HCT116 (cell line): ENCODE data around the gene ADCY2. TPM values are rescaled to one million over a fixed set of nuclear protein-coding genes. Genes with fewer than 3 reads are reported as not detected.

Source experiments
- ATAC-seq: fragments of 200-7000 bp; cut with Tn5 transposase; 2 replicates; pipeline ENCODE4 v1.9.1; 2020; ENCODE audit warnings: mild to moderate bottlenecking, moderate library complexity
- BruUV-seq: library from RNA; stranded (reverse); fragments of 400-500 nt; replicated peaks from 2 replicates; lab custom pipeline; 2021; lab: Mats Ljungman, UMichigan
- CTCF ChIA-PET: fragments of 300-600 bp; sonication (Branson Sonifier 250); formaldehyde crosslinking; loops from one replicate; lab custom pipeline; 2021; ENCODE audit warnings: antibody characterized with exemption; lab: Charles Lee
- POLR2A ChIA-PET: fragments of 300-600, 350-600 bp; sonication (Branson Sonifier 250); formaldehyde crosslinking; loops from one replicate; lab custom pipeline; 2021; ENCODE audit warnings: antibody characterized with exemption; lab: Charles Lee
- RAD21 ChIA-PET, 2 experiments: fragments of 300-600 bp; sonication (Branson Sonifier 250); formaldehyde crosslinking; loops; one replicate each; lab custom pipeline; 2023; ENCODE audit warnings: low total read pairs in 2 of 2; ENCODE audit not compliant: uncharacterized antibody in 2 of 2, unreplicated experiment in 2 of 2, low non-redundant PET in 1 of 2; lab: Charles Lee
- DNase-seq: peaks from one replicate; pipeline ENCODE4 v3.0.0-alpha.2; 2010; ENCODE audit warnings: low read depth, low spot score
- H2AFZ ChIP-seq: fragments of 200-600 bp; shearing (Covaris generic), sonication (generic); 2 replicates; pipeline ENCODE4 v1.6.1; 2017; ENCODE audit warnings: low read depth, mixed run types, mixed read lengths, antibody characterized with exemption, low read length; ENCODE audit not compliant: poor library complexity, severe bottlenecking
- H3K27ac ChIP-seq: 2 replicates; pipeline ENCODE4 v1.5.1; 2012; ENCODE audit warnings: low read depth, low read length
- H3K27me3 ChIP-seq: fragments of 200-600 bp; sonication (generic); 2 replicates; pipeline ENCODE4 v1.6.1; 2016; ENCODE audit warnings: mixed run types, low read length, mixed read lengths; ENCODE audit not compliant: insufficient read depth
- H3K36me3 ChIP-seq, 2 experiments: fragments of 200-500 bp in 1 of 2; fragments of 200-600 bp in 1 of 2; sonication (Bioruptor generic) in 1 of 2; sonication (generic) in 1 of 2; 2 replicates each; pipeline versions ENCODE4 v1.5.1 to v1.6.1; 2014 to 2016; ENCODE audit warnings: low read length in 2 of 2, inconsistent platforms in 1 of 2, mixed read lengths in 1 of 2, mixed run types in 1 of 2; ENCODE audit not compliant: insufficient read depth in 2 of 2, control insufficient read depth in 1 of 2
- H3K4me1 ChIP-seq, 2 experiments: fragments of 200-600 bp in 1 of 2; sonication (generic) in 1 of 2; 2 replicates each; pipeline versions ENCODE4 v1.5.1 to v1.6.1; 2012 to 2017; ENCODE audit warnings: low read length in 2 of 2, inconsistent platforms in 1 of 2, mild to moderate bottlenecking in 1 of 2, mixed read lengths in 1 of 2, mixed run types in 1 of 2, moderate library complexity in 1 of 2; ENCODE audit not compliant: insufficient read depth in 2 of 2, control insufficient read depth in 1 of 2
- H3K4me2 ChIP-seq: fragments of 200-600 bp; sonication (generic); 2 replicates; pipeline ENCODE4 v1.6.1; 2017; ENCODE audit warnings: mixed run types, low read length, mixed read lengths
- H3K4me3 ChIP-seq, 2 experiments: fragments of 200-600 bp in 1 of 2; sonication (generic) in 1 of 2; replicated peaks in 1 of 2; 2 replicates each; pipeline ENCODE4 v1.5.1; 2011 to 2016; ENCODE audit warnings: low read length in 2 of 2, control low read depth in 1 of 2, low read depth in 1 of 2, mild to moderate bottlenecking in 1 of 2, mixed read lengths in 1 of 2, mixed run types in 1 of 2
- H3K79me2 ChIP-seq: fragments of 200-600 bp; sonication (generic); 2 replicates; pipeline ENCODE4 v1.6.1; 2017; ENCODE audit warnings: mild to moderate bottlenecking, mixed run types, low read length, moderate library complexity, mixed read lengths; ENCODE audit not compliant: insufficient read depth
- H3K9ac ChIP-seq: fragments of 200-600 bp; sonication (generic); 2 replicates; pipeline ENCODE4 v1.6.1; 2016; ENCODE audit warnings: low read length, mixed read lengths
- H3K9me2 ChIP-seq: fragments of 200-600 bp; sonication (generic), shearing (Covaris generic); 2 replicates; pipeline ENCODE4 v1.6.1; 2017; ENCODE audit warnings: mixed run types, mild to moderate bottlenecking, moderate library complexity; ENCODE audit not compliant: insufficient read depth
- H3K9me3 ChIP-seq, 2 experiments: fragments of 200-500 bp in 1 of 2; fragments of 200-600 bp in 1 of 2; sonication (Bioruptor generic) in 1 of 2; sonication (generic) in 1 of 2; 2 replicates each; pipeline ENCODE4 v1.6.1; 2014 to 2017; ENCODE audit warnings: low read length in 2 of 2, mixed read lengths in 2 of 2, inconsistent platforms in 1 of 2, low read depth in 1 of 2, mild to moderate bottlenecking in 1 of 2, mixed run types in 1 of 2, moderate library complexity in 1 of 2; ENCODE audit not compliant: control insufficient read depth in 1 of 2, insufficient read depth in 1 of 2
- H4K20me1 ChIP-seq: fragments of 200-600 bp; sonication (generic), shearing (Covaris generic); 2 replicates; pipeline ENCODE4 v1.6.1; 2017; ENCODE audit warnings: mixed run types, mild to moderate bottlenecking, moderate library complexity; ENCODE audit not compliant: insufficient read depth
- ATF3 ChIP-seq: IDR thresholded peaks from 2 replicates; pipeline ENCODE4 v1.6.1; 2012
- CBX3 ChIP-seq: IDR thresholded peaks from 2 replicates; pipeline ENCODE4 v1.6.1; 2012; ENCODE audit warnings: low read depth
- CEBPB ChIP-seq: IDR thresholded peaks from 2 replicates; pipeline ENCODE4 v1.6.1; 2012; ENCODE audit warnings: low read depth
- CTCF ChIP-seq, 3 experiments: fragments of 200-600 bp in 1 of 3; sonication (generic) in 1 of 3; IDR thresholded peaks in 2 of 3; conservative IDR thresholded peaks in 1 of 3; 2 replicates each; pipeline ENCODE4 v1.5.1; 2012 to 2017; ENCODE audit warnings: low read depth in 2 of 3, low read length in 2 of 3, antibody characterized with exemption in 1 of 3, borderline replicate concordance in 1 of 3, control low read depth in 1 of 3, mild to moderate bottlenecking in 1 of 3, mixed read lengths in 1 of 3, mixed run types in 1 of 3, moderate library complexity in 1 of 3; ENCODE audit not compliant: insufficient read depth in 1 of 3
- ELF1 ChIP-seq: IDR thresholded peaks from 2 replicates; pipeline ENCODE4 v1.6.1; 2012; ENCODE audit warnings: low read depth, borderline replicate concordance
- EZH2 ChIP-seq: fragments of 200-600 bp; sonication (generic); IDR thresholded peaks from 2 replicates; pipeline ENCODE4 v1.6.1; 2017; ENCODE audit warnings: antibody characterized with exemption, mixed run types
- EZH2phosphoT487 ChIP-seq: fragments of 200-600 bp; IDR thresholded peaks from 2 replicates; pipeline ENCODE4 v1.6.1; 2018; ENCODE audit warnings: antibody characterized with exemption, borderline replicate concordance
- FOSL1 ChIP-seq: IDR thresholded peaks from 2 replicates; pipeline ENCODE4 v1.6.1; 2012; ENCODE audit warnings: low read depth
- JUND ChIP-seq: IDR thresholded peaks from 2 replicates; pipeline ENCODE4 v1.6.1; 2012
- POLR2A ChIP-seq: IDR thresholded peaks from 2 replicates; pipeline ENCODE4 v1.7.0; 2011; ENCODE audit warnings: borderline replicate concordance; ENCODE audit not compliant: insufficient read depth, insufficient read length; ENCODE audit errors: extremely low read depth
- POLR2AphosphoS5 ChIP-seq: IDR thresholded peaks from 2 replicates; pipeline ENCODE4 v1.6.1; 2011; ENCODE audit warnings: mild to moderate bottlenecking, low read depth, low read length, moderate library complexity
- RAD21 ChIP-seq: IDR thresholded peaks from 2 replicates; pipeline ENCODE4 v1.6.1; 2012; ENCODE audit warnings: low read depth, mild to moderate bottlenecking
- SIN3A ChIP-seq: IDR thresholded peaks from 2 replicates; pipeline ENCODE4 v1.6.1; 2012; ENCODE audit warnings: low read depth
- SP1 ChIP-seq: IDR thresholded peaks from 2 replicates; pipeline ENCODE4 v1.6.1; 2012; ENCODE audit warnings: low read depth
- SRF ChIP-seq: IDR thresholded peaks from 2 replicates; pipeline ENCODE4 v1.6.1; 2012; ENCODE audit warnings: low read depth
- TCF7L2 ChIP-seq: IDR thresholded peaks from 2 replicates; pipeline ENCODE4 v1.7.0; 2011; ENCODE audit warnings: borderline replicate concordance, inconsistent platforms; ENCODE audit not compliant: insufficient read depth, insufficient read length; ENCODE audit errors: extremely low read depth
- ZBTB33 ChIP-seq: IDR thresholded peaks from 2 replicates; pipeline ENCODE4 v1.6.1; 2011; ENCODE audit warnings: mild to moderate bottlenecking, low read length, moderate library complexity; ENCODE audit not compliant: insufficient replicate concordance; ENCODE audit errors: extremely low read depth
- ZFX ChIP-seq: fragments of 450-650 bp; IDR thresholded peaks from 2 replicates; pipeline ENCODE4 v1.6.1; 2017
- ZNF274 ChIP-seq: fragments of 200-500 bp; sonication (Bioruptor generic); IDR thresholded peaks from 2 replicates; pipeline ENCODE4 v1.6.1; 2014; ENCODE audit warnings: mild to moderate bottlenecking, low read depth, low read length, inconsistent platforms
- intact Hi-C: fragments of 100-400 bp; cut with micrococcal nuclease; formaldehyde crosslinking; loops from 2 replicates; pipeline ENCODE4 v1.10.0; 2022
- total RNA-seq: library from RNA; stranded (reverse); gene quantifications from one replicate; pipeline ENCODE4 v1.2.1, GENCODE V29; 2021; ENCODE audit not compliant: unreplicated experiment

The ADCY2 gene
- total RNA-seq, 1 experiment from 2014 or later: 0.15 TPM

DNA sequence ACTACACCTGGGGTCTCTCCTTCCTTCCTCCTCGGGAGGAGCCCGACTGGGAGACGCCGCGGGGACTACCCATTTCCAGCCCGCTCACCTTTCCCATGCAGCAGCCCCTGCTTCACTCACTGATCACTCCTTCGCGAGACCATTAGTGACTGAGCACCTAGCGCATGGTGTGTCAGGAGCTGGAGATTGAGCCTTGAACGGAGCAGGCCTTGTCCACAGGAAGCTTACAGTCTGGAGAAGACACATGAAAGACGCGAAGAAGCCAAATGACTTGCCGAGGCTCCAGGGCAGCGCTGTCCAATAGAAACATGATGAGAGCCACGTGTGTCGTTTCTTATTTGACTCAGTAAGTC, 455.3 kb downstream of the ADCY2 start:
- Histone ChIP-seq H3K9me3 (no peaks in the 10 kb centered on the region), H2AFZ (no peak overlapping the region), H3K4me1 (no peaks in the 10 kb centered on the region), H4K20me1 (no peaks in the 10 kb centered on the region), H3K27me3 (no peaks in the 10 kb centered on the region), H3K9me2 (no peaks in the 10 kb centered on the region), H3K79me2 (no peaks in the 10 kb centered on the region), H3K36me3 (no peaks in the 10 kb centered on the region), H3K27ac (no peak overlapping the region), H3K9ac (no peak overlapping the region), H3K4me2 (no peak overlapping the region), H3K4me3 (no peak overlapping the region)
- ATAC-seq (no peak), DNase-seq (no peak)
- ChIA-PET RAD21 (no interaction called here), CTCF (no interaction called here), POLR2A (no interaction called here)
- BruUV-seq: no TSS peak
- no peak for TF ChIP-seq POLR2A
- no peak for TF ChIP-seq EZH2
- no peak for TF ChIP-seq SRF
- TF ChIP-seq ZNF274: no peak
- TF ChIP-seq SP1: no peak
- TF ChIP-seq ELF1: no peak
- TF ChIP-seq ZBTB33: no peak
- no peak for TF ChIP-seq TCF7L2
- TF ChIP-seq RAD21: no peak
- no peak for TF ChIP-seq FOSL1
- no peak for TF ChIP-seq POLR2AphosphoS5
- no peak for TF ChIP-seq JUND
- TF ChIP-seq ATF3: no peak
- no peak for TF ChIP-seq EZH2phosphoT487
- TF ChIP-seq CBX3: no peak
- TF ChIP-seq ZFX: no peak
- TF ChIP-seq CEBPB: no peak
- TF ChIP-seq CTCF (IDR thresholded peaks at IDR 0.05 in 2 of 3, conservative IDR thresholded peaks at IDR 0.05 in 1 of 3; ENCODE audit: borderline replicate concordance in 1 of 3, insufficient read depth in 1 of 3, low read depth in 2 of 3, low read length in 2 of 3): no peak
- no peak for TF ChIP-seq SIN3A
- intact Hi-C loops: no loop called here
